Right lung (tissue), 5 donors: ENCODE data around the gene SH3BP2. TPM values are rescaled to one million over a fixed set of nuclear protein-coding genes. Genes with fewer than 3 reads are reported as not detected.

ENCODE experiments used
- DNase-seq, 2 donors: peaks; one replicate each; pipeline ENCODE4 v3.0.0-alpha.2; 2013
- polyA plus RNA-seq, 5 donors: library from polyadenylated mRNA; unstranded; fragments of 120-200 nt; gene quantifications; one replicate each; pipeline versions ENCODE4 v1.2.1 to v1.2.3, GENCODE V29; 2013; ENCODE audit warnings: inconsistent platforms in 1 of 5, low replicate concordance in 1 of 5; ENCODE audit not compliant: insufficient read length in 5 of 5, insufficient read depth in 1 of 5

SH3BP2 gene
- polyA plus RNA-seq, 5 donors = 33.2 to 59.8 (median 47.8) TPM

DNA sequence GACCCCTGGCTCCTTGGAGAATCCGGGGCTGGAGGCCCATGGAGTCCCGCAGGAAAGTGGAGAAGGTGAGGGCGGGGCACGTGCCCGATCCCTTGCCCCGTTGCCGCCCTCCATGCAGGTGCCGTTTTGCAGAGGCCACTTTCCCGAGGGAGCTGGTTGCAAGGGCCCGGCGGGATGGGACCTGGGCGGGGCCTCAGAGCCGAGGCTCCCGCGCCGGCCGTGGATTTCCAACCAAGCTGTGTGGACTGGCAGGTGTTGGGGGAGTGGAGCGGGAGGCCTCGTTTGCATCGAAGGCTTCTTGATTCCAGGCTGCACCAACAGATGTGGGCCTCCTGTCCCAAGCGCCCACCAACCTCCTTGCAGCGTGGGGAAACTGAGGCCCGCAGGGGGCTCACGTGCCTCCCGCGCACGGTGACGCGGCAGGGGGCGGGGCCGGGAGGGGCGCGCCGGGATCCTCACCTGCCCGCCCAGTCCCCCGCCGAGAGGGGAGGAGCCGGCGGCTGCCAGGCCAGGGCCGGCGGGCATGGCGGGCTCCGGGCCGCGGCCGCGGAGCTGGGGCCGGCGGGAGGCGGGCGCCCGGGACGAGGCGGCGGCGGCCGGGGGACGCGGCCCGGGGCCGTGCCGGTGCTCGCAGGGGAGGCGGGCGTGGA lies 24.9 kb downstream of the SH3BP2 start:
- no peak for DNase-seq

- DNase-seq = no peak
Measured at GRCh38 chr4:2818351-2818939, 25.6 kb downstream of the SH3BP2 start.

GRCh38 chr4:2819244-2820215 lies 26.6 kb downstream of the SH3BP2 start:
- DNase-seq = no peak

GRCh38 chr4:2820216-2820982 lies 27.5 kb downstream of the SH3BP2 start:
- DNase-seq = no peak

DNA sequence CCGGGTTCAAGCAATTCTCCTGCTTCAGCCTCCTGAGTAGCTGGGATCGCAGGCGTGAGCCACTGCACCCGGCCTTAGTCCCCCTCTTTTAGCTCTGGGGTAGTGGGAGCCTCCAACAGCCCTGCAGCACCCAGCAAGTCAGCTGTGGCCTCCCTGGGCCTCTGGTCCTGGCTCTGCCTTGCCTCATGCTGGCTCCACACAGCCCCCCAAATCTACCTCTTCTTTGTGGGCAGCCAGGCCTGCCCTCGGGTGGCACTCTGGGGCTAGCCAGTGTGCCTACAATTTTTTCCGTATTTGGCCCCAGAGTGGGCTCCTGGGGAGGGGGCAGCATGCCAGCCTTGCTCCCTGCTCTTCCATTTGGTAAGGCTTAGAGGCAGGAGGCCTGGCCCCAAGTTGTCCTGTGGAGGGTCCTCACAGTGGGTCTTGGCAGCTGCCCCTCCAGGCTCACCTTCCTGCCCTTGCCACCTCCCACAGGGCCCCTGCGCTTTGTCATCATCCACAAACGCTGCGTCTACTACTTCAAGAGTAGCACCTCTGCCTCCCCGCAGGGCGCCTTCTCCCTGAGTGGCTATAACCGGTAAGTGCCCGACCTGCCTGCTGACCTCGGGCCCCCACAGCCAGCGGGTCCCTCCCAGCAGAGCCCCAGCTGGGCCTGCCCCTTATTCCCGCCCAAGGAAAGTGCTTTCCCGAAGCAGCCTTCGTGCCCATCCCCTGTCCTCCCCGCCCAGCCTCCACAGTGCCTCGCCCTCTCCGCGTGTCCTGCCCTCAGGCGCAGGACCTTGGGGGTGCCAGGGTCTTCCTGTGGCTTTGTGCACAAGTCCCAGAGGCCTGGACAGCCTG lies 29.8 kb downstream of the SH3BP2 start:
- no peak for DNase-seq

- DNase-seq = no peak
Measured at GRCh38 chr4:2823301-2823670, 30.4 kb downstream of the SH3BP2 start.

- no peak for DNase-seq
Measured at GRCh38 chr4:2823671-2824328, 30.9 kb downstream of the SH3BP2 start.

- DNase-seq = no peak
Measured at GRCh38 chr4:2824329-2824835, 31.5 kb downstream of the SH3BP2 start.

- DNase-seq = no peak
Measured at GRCh38 chr4:2824836-2825381, 32.0 kb downstream of the SH3BP2 start.

- DNase-seq = no peak
Measured at GRCh38 chr4:2825740-2826139, 32.9 kb downstream of the SH3BP2 start.

DNA sequence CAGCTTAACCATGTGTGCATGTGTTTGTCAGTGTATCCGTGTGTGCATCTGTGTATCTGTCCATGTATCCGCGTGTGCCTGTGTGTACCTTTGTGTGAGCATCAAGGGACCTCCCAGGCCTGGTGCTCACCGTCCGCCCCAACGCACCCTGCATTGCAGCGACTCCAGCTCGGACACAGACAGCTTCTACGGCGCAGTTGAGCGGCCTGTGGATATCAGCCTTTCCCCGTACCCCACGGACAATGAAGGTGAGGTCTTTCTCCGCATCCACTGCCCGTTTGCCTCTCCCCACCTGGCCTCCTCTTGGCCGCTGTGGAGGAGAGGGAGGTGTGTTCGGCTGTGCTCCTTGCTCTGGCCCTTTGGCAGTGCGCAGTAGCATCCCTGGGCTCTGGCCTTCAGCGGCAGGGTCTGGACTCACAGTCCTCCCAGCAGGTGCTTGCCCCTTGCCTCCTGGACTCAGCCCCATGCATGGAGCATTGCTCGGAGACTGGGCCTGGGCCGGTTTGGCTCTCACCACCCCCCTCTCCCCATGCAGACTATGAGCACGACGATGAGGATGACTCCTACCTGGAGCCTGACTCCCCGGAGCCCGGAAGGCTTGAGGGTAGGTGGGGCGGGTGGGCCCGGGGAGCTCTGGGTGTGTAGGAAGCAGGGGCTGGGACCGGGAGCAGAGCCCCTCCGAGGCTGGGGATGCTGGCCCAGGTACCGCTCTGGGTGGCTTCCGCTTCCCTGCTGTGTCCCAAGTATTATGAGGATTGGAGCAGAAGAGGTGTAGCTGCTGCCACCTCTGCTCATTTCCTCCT lies 34.4 kb downstream of the SH3BP2 start:
- no peak for DNase-seq

DNA sequence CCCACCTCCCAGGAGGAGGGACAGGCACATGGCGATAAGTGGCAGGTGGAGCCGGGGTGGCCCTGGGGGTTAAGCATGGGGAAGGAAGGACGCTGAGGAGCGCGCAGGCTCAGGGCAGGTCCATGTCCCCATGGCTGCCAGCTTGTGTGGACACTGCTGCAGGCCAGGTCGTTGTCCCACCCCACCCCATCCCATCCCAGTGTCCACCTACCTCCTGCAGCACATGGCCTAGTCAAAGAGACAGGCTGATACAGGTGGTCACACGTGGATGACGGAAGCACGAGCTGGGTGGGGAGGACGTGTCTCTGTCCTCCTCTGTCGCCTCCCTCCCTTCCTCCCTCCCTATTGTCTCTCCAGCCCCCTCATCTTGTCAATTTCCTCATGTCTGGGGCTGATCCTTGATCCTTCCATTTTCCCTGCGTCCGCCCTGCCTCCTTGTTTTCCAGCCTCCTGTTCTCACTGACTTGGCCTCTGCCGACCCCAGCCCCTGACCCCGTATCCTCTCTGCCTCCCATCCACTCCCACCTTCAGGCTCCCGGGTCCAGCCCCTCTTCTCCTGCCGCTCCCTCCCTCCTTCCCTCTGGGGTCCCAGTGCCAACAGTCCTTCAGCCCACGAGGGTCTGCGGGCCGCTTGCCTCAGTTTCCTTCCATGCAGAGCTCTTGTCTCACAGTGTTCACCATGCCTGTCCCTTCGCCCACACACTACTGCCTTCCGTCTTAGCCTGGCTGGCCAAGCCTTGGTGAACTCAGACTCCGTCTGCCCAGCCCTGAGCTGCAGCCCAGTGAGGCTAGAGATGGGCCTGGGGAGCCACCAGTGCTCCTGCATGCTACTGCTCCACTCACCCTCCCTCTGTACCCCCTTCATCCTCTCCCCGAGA lies 35.2 kb downstream of the SH3BP2 start:
- no peak for DNase-seq

- no peak for DNase-seq
Measured at GRCh38 chr4:2828758-2829181, 35.9 kb downstream of the SH3BP2 start.

- DNase-seq = no peak
Measured at GRCh38 chr4:2829321-2829932, 36.5 kb downstream of the SH3BP2 start.

DNA sequence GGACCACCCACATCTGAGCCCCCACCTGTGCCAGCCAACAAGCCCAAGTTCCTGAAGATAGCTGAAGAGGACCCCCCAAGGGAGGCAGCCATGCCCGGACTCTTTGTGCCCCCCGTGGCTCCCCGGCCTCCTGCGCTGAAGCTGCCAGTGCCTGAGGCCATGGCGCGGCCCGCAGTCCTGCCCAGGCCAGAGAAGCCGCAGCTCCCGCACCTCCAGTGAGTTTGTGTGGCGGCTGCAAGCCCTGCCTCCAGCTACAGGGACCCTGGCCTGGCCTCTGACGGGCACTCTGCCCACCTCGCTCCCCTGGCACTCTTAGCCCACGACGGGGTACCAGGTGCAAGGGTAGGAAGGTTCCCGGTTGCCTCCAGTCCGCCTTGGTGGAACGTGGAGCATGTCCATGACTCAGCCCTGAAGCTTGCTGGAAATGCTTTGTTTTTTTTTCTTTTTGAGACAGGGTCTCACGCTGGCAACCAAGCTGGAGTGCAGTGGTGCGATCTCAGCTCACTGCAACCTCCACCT lies 37.1 kb downstream of the SH3BP2 start:
- no peak for DNase-seq

DNA sequence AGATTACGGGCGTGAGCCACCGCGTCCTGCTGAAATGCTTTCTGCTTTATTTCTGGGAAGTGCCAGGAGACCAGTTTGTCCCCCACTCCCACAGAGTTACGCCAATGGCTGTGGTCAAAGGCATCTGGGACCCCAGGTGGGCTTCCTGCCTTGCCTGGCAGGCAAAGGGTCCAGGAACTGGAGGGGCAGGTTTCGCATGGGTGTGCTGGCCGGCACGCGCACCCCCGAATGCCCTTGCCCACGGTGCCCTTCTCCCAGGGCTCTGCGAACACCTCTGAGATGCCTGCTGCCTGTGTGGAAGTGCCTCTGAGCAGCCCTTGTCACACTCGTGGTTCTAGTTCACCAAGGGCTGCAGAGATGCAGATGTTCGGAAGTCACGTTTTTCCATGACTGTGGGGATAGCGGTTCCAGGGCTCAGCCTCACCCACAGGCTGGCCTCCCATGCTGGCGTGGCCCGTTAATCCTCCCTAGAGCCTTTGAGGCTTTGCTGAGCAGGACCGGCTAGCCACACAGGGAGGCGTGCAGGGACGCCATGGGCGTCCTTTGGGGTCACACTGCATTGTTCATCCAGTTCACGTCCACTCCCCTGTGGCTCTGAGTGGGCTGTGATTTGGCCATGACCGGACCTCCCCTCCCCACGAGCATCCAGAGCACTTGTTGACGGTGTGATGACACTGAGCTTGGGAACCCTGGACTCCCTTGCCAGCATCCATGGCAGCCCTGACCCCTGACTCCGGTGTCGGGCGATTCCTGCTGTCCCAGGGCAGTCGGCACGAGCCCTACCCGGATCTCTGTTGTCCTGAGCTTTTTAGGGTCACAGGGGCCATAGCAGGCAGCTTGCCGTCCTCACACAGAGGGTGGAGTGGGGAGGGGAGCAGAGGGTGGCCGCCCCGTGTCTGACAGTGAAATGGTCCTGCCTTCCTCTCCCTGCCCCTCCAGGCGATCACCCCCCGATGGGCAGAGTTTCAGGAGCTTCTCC lies 38.0 kb downstream of the SH3BP2 start:
- no peak for DNase-seq
